Measurements from ENCODE around the gene PVRIG.
"Not testable (repeated sequence)": the region's sequence is repeated elsewhere in the genome, so short reads cannot be mapped to it uniquely, and the experiment has no call there.

- TF ChIP-seq CTCF, POLR2A, EP300 (IDR thresholded peaks at IDR 0.05): not testable (repeated sequence)
These were observed 43.1 kb downstream of the PVRIG start for GRCh38 chr7:100262896-100263295.
